GM21529 (cell line): ENCODE results near the gene JAG1.
"Not testable (repeated sequence)": the region's sequence is repeated elsewhere in the genome, so short reads cannot be mapped to it uniquely, and the experiment has no call there.

Experiments used
- ATAC-seq: cut with Tn5 transposase; IDR thresholded peaks from one replicate; pipeline ENCODE4 v1.9.1; 2021; ENCODE audit not compliant: unreplicated experiment

The JAG1 gene

GRCh38 chr20:10617549-10618133 is 56.2 kb downstream of the JAG1 start:
- ATAC-seq, result not testable (repeated sequence)

GRCh38 chr20:10616212-10616611 is 57.6 kb downstream of the JAG1 start:
- no peak for ATAC-seq

GRCh38 chr20:10613911-10614310 is 59.9 kb downstream of the JAG1 start:
- no peak for ATAC-seq

- ATAC-seq, result not testable (repeated sequence)
Measured at GRCh38 chr20:10613426-10613825, 60.4 kb downstream of the JAG1 start.

- ATAC-seq, result no peak
Measured at GRCh38 chr20:10611357-10611756, 62.4 kb downstream of the JAG1 start.

GRCh38 chr20:10610251-10610650 is 63.5 kb downstream of the JAG1 start:
- ATAC-seq, result no peak

- no peak for ATAC-seq
Measured at GRCh38 chr20:10609770-10610169, 64.0 kb downstream of the JAG1 start.

GRCh38 chr20:10609276-10609675 is 64.5 kb downstream of the JAG1 start:
- no peak for ATAC-seq

GRCh38 chr20:10605547-10606195 is 68.1 kb downstream of the JAG1 start:
- ATAC-seq, result no peak

- no peak for ATAC-seq
Measured at GRCh38 chr20:10604865-10605440, 68.8 kb downstream of the JAG1 start.

- no peak for ATAC-seq
Measured at GRCh38 chr20:10603971-10604864, 69.6 kb downstream of the JAG1 start.

GRCh38 chr20:10603378-10603777 is 70.4 kb downstream of the JAG1 start:
- no peak for ATAC-seq

- no peak for ATAC-seq
Measured at GRCh38 chr20:10602221-10602871, 71.5 kb downstream of the JAG1 start.

GRCh38 chr20:10597637-10598036 is 76.2 kb downstream of the JAG1 start:
- no peak for ATAC-seq

- no peak for ATAC-seq
Measured at GRCh38 chr20:10596710-10597121, 77.1 kb downstream of the JAG1 start.

- ATAC-seq, result no peak
Measured at GRCh38 chr20:10595985-10596384, 77.8 kb downstream of the JAG1 start.

- ATAC-seq, result no peak
Measured at GRCh38 chr20:10595266-10595665, 78.5 kb downstream of the JAG1 start.

GRCh38 chr20:10594296-10594868 is 79.4 kb downstream of the JAG1 start:
- no peak for ATAC-seq

GRCh38 chr20:10591946-10592521 is 81.8 kb downstream of the JAG1 start:
- no peak for ATAC-seq

GRCh38 chr20:10590950-10591671 is 82.7 kb downstream of the JAG1 start:
- ATAC-seq, result no peak
